Bronchial smooth muscle cell (primary cell): ENCODE data around the gene NIPBL. TPM values are rescaled to one million over a fixed set of nuclear protein-coding genes. Genes with fewer than 3 reads are reported as not detected.

Experiments
- total RNA-seq: library from RNA; depleted of rRNA; stranded (reverse); fragments of >200 nt; gene quantifications from 2 replicates; pipeline ENCODE4 v1.2.1, GENCODE V29; 2014

The NIPBL gene
- 21.7 and 24.0 TPM in 2 replicates for total RNA-seq

GRCh38 chr5:36876299-36876964 is at the start of gene NIPBL:
TSS of gene NIPBL (plus strand) at chr5:36876769. CDS start at chr5:36953697, 76,928 bp downstream.

